A549 (cell line): ENCODE data around the gene GPR17.

Source experiments
- CEBPB ChIP-seq, 2 experiments: fragments of >200 bp in 1 of 2; sonication (Bioruptor Twin) in 1 of 2; formaldehyde crosslinking in 1 of 2; IDR thresholded peaks; 2 replicates each; pipeline ENCODE4 v1.6.1; 2012 to 2016
- CHD2 ChIP-seq: fragments of 150-350 bp; IDR thresholded peaks from 2 replicates; pipeline ENCODE4 v1.6.1; 2014; ENCODE audit warnings: low read length; ENCODE audit not compliant: partially characterized antibody
- CTCF ChIP-seq: fragments of >200 bp; sonication (Bioruptor Twin); formaldehyde crosslinking; IDR thresholded peaks from 3 replicates; pipeline ENCODE4 v1.5.1; 2016
- E2F6 ChIP-seq: IDR thresholded peaks from 2 replicates; pipeline ENCODE4 v1.6.1; 2012; ENCODE audit warnings: low read depth, borderline replicate concordance
- ELK1 ChIP-seq: fragments of 150-350 bp; IDR thresholded peaks from 2 replicates; pipeline ENCODE4 v1.6.1; 2014; ENCODE audit warnings: low read depth, mild to moderate bottlenecking, low read length
- JUN ChIP-seq, 2 experiments: fragments of >200 bp; sonication (Bioruptor Twin); formaldehyde crosslinking; IDR thresholded peaks; 2 replicates in 1 of 2; 3 replicates in 1 of 2; pipeline ENCODE4 v1.6.1; 2016 to 2017
- MYC ChIP-seq: IDR thresholded peaks from 2 replicates; pipeline ENCODE4 v1.6.1; 2012; ENCODE audit warnings: mild to moderate bottlenecking, inconsistent platforms, low read length, improper control_type of control experiment, borderline replicate concordance
- NPAS2 ChIP-seq: fragments of 250-450 bp; sonication (Bioruptor Pico); IDR thresholded peaks from 2 replicates; pipeline ENCODE4 v1.8.0; 2022; ENCODE audit warnings: mild to moderate bottlenecking, moderate library complexity, borderline replicate concordance
- POLR2A ChIP-seq: IDR thresholded peaks from 2 replicates; pipeline ENCODE4 v1.6.1; 2012; ENCODE audit warnings: mild to moderate bottlenecking, low read length
- RFX5 ChIP-seq: fragments of 450-650 bp; IDR thresholded peaks from 2 replicates; pipeline ENCODE4 v1.7.1; 2014; ENCODE audit warnings: antibody characterized with exemption, mild to moderate bottlenecking, moderate library complexity

- TF ChIP-seq CTCF (no peak), RFX5 (no peak), CHD2 (no peak), JUN (IDR thresholded peaks at IDR 0.05) (no peak), CEBPB (IDR thresholded peaks at IDR 0.05) (no peak), MYC (no peak), ELK1 (no peak), POLR2A (no peak), E2F6 (no peak), NPAS2 (CRISPR knock-in tag) (no peak)
Observed at GRCh38 chr2:127646487-127647241, 711 bp downstream of the GPR17 start.
